Esophagus squamous epithelium (tissue), 5 donors: ENCODE results near the gene STAB1. TPM values are rescaled to one million over a fixed set of nuclear protein-coding genes. Genes with fewer than 3 reads are reported as not detected.

Experiments
- DNase-seq: peaks from one replicate; lab custom pipeline; 2025; lab: John Stamatoyannopoulos, UW
- H3K27ac ChIP-seq, 4 donors: fragments of 200-600 bp; sonication (generic); one replicate each; pipeline ENCODE4 v1.5.1; 2016 to 2019; ENCODE audit warnings: mild to moderate bottlenecking in 1 of 4
- H3K27me3 ChIP-seq, 4 donors: fragments of 200-600 bp; sonication (generic); 1 replicate in 3 of 4; 2 replicates in 1 of 4; pipeline versions ENCODE4 v1.5.1 to v1.6.0; 2017 to 2021; ENCODE audit warnings: antibody characterized with exemption in 1 of 4
- H3K36me3 ChIP-seq, 3 donors: fragments of 200-600 bp; sonication (generic); one replicate each; pipeline ENCODE4 v1.5.1; 2016 to 2019
- H3K4me1 ChIP-seq, 3 donors: fragments of 200-600 bp; sonication (generic); one replicate each; pipeline ENCODE4 v1.5.1; 2017 to 2019
- H3K4me3 ChIP-seq, 4 donors: fragments of 200-600 bp; sonication (generic); 1 replicate in 3 of 4; 2 replicates in 1 of 4; pipeline ENCODE4 v1.5.1; 2016 to 2019; ENCODE audit warnings: mild to moderate bottlenecking in 2 of 4, moderate library complexity in 1 of 4
- H3K9me3 ChIP-seq, 3 donors: fragments of 200-600 bp; sonication (generic); one replicate each; pipeline ENCODE4 v1.5.1; 2016 to 2019
- POLR2A ChIP-seq, 4 donors: fragments of 450-650 bp; IDR thresholded peaks; one replicate each; pipeline ENCODE4 v1.6.1; 2017; ENCODE audit warnings: antibody characterized with exemption in 4 of 4, mild to moderate bottlenecking in 4 of 4, moderate library complexity in 3 of 4
- WGBS, 2 donors: methylation state at CpG; one replicate each; pipeline ENCODE4 v1.1.5; 2018; 5-methylcytosine and 5-hydroxymethylcytosine counted together
- intact Hi-C: fragments of 100-400 bp; cut with DNase I; formaldehyde crosslinking; loops from one replicate; pipeline ENCODE4 v1.15.0; 2022
- total RNA-seq, 4 donors: library from RNA; depleted of rRNA; stranded (reverse); fragments of >200 nt; gene quantifications; one replicate each; pipeline ENCODE4 v1.1.0, GENCODE V29; 2016
- TF ChIP-seq, protein P1 (sequence below), 6 experiments: fragments of 450-650 bp in 4 of 6; fragments of 200-600 bp in 2 of 6; sonication (generic) in 2 of 6; IDR thresholded peaks; one replicate each; pipeline ENCODE4 v1.5.1; 2016 to 2019; ENCODE audit warnings: antibody characterized with exemption in 6 of 6, mild to moderate bottlenecking in 4 of 6, moderate library complexity in 4 of 6
- donor health status: DM: yes; HTN: yes; CAD: no.

Gene STAB1
- total RNA-seq, 4 donors from 2014 or later: 5.6 to 69.4 (median 32.3) TPM

DNA sequence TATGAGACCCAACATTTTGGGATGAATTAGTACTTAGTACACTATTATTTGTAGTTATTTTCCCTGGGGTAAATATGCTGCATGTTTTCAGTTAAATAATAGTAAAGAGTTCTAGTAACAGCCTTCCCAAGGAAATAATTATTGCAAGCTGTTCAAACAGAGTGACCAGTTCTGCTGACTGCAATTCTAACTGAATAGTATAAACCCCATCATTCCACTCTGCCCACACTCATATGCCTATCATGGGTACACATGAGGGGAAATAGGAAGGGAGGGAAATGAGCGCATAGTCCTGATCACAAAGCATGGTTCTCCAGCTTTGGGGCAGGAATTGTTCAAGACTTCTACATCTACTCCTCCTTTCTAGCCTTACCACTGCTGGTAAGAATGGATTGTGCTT is 59.9 kb downstream of the STAB1 start:
- Histone ChIP-seq H3K27ac (no peak overlapping the region), H3K4me3 (no peak overlapping the region), H3K27me3 (no peaks in the 10 kb centered on the region), H3K4me1 (peaks cover 0 to 17% (median 0%) of the 10 kb centered on the region in 3 donors), H3K9me3 (no peaks in the 10 kb centered on the region), H3K36me3 (peaks cover 0 to 93% (median 37%) of the 10 kb centered on the region in 3 donors)
- DNase-seq: no peak
- TF ChIP-seq POLR2A (IDR thresholded peaks at IDR 0.05): no peak
- TF ChIP-seq, protein P1, sequence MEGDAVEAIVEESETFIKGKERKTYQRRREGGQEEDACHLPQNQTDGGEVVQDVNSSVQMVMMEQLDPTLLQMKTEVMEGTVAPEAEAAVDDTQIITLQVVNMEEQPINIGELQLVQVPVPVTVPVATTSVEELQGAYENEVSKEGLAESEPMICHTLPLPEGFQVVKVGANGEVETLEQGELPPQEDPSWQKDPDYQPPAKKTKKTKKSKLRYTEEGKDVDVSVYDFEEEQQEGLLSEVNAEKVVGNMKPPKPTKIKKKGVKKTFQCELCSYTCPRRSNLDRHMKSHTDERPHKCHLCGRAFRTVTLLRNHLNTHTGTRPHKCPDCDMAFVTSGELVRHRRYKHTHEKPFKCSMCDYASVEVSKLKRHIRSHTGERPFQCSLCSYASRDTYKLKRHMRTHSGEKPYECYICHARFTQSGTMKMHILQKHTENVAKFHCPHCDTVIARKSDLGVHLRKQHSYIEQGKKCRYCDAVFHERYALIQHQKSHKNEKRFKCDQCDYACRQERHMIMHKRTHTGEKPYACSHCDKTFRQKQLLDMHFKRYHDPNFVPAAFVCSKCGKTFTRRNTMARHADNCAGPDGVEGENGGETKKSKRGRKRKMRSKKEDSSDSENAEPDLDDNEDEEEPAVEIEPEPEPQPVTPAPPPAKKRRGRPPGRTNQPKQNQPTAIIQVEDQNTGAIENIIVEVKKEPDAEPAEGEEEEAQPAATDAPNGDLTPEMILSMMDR (IDR thresholded peaks at IDR 0.05): no peak
- intact Hi-C loops: no loop called here
- 100% methylated on average over 1 of the region's 1 CpG for WGBS, 2 donors

- WGBS, 2 donors: 78 to 81% methylated on average over 9 of the region's 9 CpGs
- Histone ChIP-seq H3K4me1 (peaks cover 0 to 27% (median 0%) of the 10 kb centered on the region in 3 donors), H3K36me3 (peaks cover 0 to 93% (median 22%) of the 10 kb centered on the region in 3 donors), H3K9me3 (no peaks in the 10 kb centered on the region), H3K27ac (no peak overlapping the region), H3K4me3 (no peak overlapping the region), H3K27me3 (no peaks in the 10 kb centered on the region)
- intact Hi-C loops: no loop called here
- TF ChIP-seq POLR2A (IDR thresholded peaks at IDR 0.05): no peak
- TF ChIP-seq, protein P1 (IDR thresholded peaks at IDR 0.05): no peak
- DNase-seq: no peak
Measured at GRCh38 chr3:52557011-52557960, 62.1 kb downstream of the STAB1 start.

- H3K9me3 ChIP-seq: no peaks in the 10 kb centered on the region
- peaks cover 0 to 93% (median 18%) of the 10 kb centered on the region in 3 donors for H3K36me3 ChIP-seq
- H3K27ac ChIP-seq: no peak overlapping the region
- no peak for DNase-seq
- TF ChIP-seq, protein P1 (IDR thresholded peaks at IDR 0.05): no peak
- no peak for TF ChIP-seq POLR2A (IDR thresholded peaks at IDR 0.05)
- peaks cover 0 to 27% (median 0%) of the 10 kb centered on the region in 3 donors for H3K4me1 ChIP-seq
- H3K27me3 ChIP-seq: no peaks in the 10 kb centered on the region
- H3K4me3 ChIP-seq: no peak overlapping the region
- 94% methylated on average over 5 of the region's 5 CpGs for WGBS, 2 donors
- intact Hi-C loops: no loop called here
Measured at GRCh38 chr3:52558436-52558835, 63.3 kb downstream of the STAB1 start.

GRCh38 chr3:52561028-52561747 is 66.0 kb downstream of the STAB1 start:
- H3K27ac ChIP-seq: no peak overlapping the region
- no peak for DNase-seq
- H3K27me3 ChIP-seq: no peaks in the 10 kb centered on the region
- no peaks in the 10 kb centered on the region for H3K9me3 ChIP-seq
- H3K4me1 ChIP-seq: peaks cover 0 to 19% (median 0%) of the 10 kb centered on the region in 3 donors
- H3K4me3 ChIP-seq: no peak overlapping the region
- WGBS, 2 donors: 48 to 49% methylated on average over 4 of the region's 4 CpGs
- intact Hi-C loops: no loop called here
- H3K36me3 ChIP-seq: peaks cover 0 to 98% (median 14%) of the 10 kb centered on the region in 3 donors
- TF ChIP-seq, protein P1 (IDR thresholded peaks at IDR 0.05): no peak
- no peak for TF ChIP-seq POLR2A (IDR thresholded peaks at IDR 0.05)
